Hematopoietic multipotent progenitor cell treated with erythropoietin and hydrocortisone succinate and interleukin-3 and kit ligand, for 6 days (in vitro differentiated cells): ENCODE measurements around the gene PSD2.

Experiments
- DNase-seq: peaks from one replicate; pipeline ENCODE4 v3.0.0-alpha.2; 2015

Gene PSD2

DNA sequence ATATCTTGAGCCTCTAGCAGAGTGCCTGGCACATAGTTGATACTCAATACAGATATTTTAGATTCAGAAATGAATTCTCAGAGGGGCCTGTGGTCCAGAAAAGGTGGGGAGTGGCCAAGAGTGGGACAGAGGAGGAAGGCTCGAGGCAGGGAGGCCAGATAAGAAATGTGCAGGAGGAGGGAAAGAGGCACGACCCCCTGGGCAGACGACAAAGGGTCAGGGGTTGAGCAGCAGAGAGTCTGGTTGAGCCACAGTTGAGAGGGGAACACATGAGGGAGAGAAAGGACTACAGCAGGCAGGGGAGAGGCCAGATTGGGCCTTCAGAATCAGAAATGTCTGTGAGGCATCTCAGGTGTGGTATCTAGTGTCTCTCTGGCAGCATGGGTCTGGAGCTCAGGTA is 89.1 kb downstream of the PSD2 start:
- DNase-seq: no peak

DNA sequence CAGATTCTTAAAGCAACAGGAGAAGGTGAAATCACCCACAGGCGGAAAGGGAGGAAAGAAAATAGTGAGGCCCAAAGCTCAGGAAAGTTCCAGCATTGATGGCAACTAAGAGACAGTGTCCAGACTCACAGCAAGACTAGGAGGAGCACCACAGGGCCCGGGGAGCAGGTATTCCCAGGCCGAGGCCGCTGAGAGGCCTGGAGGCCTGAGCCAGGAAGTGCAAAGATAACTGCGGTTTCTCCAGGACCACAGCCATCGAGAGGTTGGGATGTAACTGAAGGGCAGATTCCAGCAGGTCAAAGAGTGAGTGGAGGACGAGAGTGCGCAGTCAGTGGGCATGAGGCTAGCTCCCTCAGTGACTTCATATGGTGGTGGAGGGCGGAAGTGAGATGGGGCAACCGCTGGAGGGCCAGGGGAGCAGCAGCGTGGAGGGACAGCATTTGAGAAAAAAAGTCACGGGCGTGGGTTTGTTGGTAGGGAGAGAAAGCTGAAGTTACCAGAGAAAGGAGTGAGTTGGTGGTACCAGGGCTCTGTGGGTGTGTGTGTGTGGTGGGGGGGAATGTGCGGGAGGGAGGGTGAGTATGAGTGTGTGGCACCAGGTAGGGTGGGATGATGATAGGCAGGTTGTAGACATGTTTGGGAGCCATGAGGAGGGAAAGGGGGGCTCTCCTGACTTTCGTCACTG is 89.7 kb downstream of the PSD2 start:
- DNase-seq: no peak

DNA sequence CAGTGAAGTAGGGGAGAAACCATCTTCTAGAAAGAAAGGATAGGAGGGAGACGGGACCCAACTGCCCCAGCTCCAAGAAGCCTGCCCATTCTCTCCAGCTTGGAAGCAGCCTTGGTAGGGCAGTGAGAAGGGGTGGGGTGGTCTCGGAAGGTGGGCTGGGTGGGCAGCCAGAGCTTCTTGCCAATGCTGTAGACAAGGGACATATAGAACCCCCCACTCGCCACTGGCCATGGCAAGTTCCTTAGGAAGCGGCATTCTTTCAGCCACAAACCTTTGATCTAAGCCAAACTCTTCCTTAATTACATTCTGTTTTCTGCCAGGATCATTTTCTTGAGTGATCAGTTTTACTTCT is 90.2 kb downstream of the PSD2 start:
- no peak for DNase-seq

DNA sequence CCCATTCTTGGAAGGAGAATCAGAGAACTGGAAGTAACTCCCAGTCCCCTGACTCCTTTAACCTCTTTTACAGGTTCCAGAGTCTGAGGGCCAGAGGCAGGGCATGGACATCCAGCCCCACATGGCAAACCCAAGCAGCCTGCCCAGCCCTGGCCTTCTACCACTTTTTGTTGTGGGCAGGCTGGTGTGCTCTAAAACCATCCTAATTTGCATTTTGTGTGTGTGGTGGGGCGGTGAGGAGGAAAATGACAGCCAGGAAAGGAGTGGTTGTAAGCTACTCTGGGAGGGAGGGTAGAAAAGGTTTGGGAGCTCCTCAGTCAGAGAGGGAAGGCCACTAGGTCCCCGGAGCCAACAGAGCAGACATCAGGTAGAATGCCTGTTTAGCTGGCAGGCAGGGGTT is 90.6 kb downstream of the PSD2 start:
- DNase-seq: no peak

DNA sequence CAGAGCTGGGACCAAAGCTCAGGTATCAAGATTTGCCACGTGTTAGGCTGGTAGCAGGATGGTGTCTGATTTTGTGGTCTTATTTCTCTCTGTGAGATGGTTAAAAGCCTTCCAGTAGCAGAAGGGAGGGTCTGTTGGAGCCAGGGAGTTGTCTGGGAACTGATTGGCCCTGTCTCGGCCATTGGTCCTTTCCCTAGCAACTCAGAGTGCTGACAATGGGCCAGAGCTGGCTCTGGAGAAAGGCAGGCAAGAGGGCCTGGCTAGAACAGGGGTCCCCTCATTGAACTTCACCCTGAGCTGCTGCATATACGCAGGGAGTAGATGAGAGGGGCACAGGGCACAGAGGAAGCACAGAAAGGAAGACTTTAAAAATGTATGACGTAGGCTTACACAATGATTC is 92.8 kb downstream of the PSD2 start:
- no peak for DNase-seq

DNA sequence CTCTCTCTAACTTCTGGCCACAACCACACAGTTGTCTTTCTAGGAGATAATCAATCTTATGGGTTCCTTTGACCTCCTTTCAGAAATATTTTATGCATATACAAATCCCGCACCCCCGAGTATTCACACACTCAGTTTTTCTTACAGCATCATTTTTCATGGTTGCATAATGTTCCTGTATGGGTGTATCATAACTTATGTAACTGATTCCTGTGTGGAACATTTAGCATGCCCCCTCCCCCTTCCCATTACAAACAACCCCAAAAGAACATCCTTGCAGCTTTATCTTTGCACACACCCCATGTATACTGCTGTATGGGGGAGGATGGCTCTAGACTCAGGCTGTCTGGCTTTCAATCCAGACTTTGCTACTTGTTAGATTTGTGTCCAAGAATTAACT is 93.8 kb downstream of the PSD2 start:
- no peak for DNase-seq

DNA sequence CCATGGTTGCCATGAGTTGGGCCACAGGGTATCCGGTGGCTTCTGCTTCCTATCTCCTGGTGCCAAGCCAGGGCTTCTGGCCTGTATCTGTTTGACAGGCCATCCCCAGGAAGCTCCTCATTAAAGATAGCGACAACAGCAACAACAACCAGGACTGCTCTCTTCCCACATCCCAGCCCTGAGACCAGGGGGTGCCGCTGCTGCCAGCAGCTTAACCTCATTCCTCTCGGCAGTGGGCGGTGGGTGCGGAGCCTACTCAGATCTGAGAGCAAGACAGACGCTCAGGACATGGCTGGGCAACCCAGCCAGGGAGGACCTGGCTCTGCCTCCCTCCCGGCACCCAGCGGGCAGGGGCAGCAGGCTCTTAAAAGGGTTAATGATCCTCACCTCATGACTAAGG is 98.3 kb downstream of the PSD2 start:
- DNase-seq: no peak
